Subcutaneous abdominal adipose tissue (tissue), 5 donors: ENCODE measurements around the gene OR51T1.
"Not testable (repeated sequence)": the region's sequence is repeated elsewhere in the genome, so short reads cannot be mapped to it uniquely, and the experiment has no call there.

ENCODE experiments used
- H3K27ac ChIP-seq: one replicate; pipeline ENCODE4 v1.7.0; 2013; ENCODE audit warnings: low read depth, mild to moderate bottlenecking, inconsistent platforms, low read length, moderate library complexity
- H3K27me3 ChIP-seq, 5 donors: one replicate each; pipeline ENCODE4 v1.7.0; 2013; ENCODE audit warnings: low read length in 5 of 5, inconsistent platforms in 1 of 5; ENCODE audit not compliant: control insufficient read depth in 5 of 5, insufficient read depth in 4 of 5
- H3K36me3 ChIP-seq, 5 donors: one replicate each; pipeline ENCODE4 v1.7.0; 2013; ENCODE audit warnings: low read length in 5 of 5; ENCODE audit not compliant: control insufficient read depth in 5 of 5, insufficient read depth in 5 of 5
- H3K4me1 ChIP-seq, 5 donors: one replicate each; pipeline ENCODE4 v1.7.0; 2013; ENCODE audit warnings: low read length in 5 of 5, mild to moderate bottlenecking in 3 of 5, moderate library complexity in 1 of 5; ENCODE audit not compliant: control insufficient read depth in 5 of 5, insufficient read depth in 5 of 5
- H3K4me3 ChIP-seq, 5 donors: one replicate each; pipeline ENCODE4 v1.7.0; 2013; ENCODE audit warnings: low read length in 5 of 5, low read depth in 1 of 5
- H3K9ac ChIP-seq, 5 donors: one replicate each; pipeline ENCODE4 v1.7.0; 2013; ENCODE audit warnings: low read length in 5 of 5, mild to moderate bottlenecking in 4 of 5, moderate library complexity in 3 of 5
- H3K9me3 ChIP-seq, 5 donors: one replicate each; pipeline ENCODE4 v1.7.0; 2013; ENCODE audit warnings: low read length in 5 of 5; ENCODE audit not compliant: control insufficient read depth in 5 of 5
- donor health status: healthy.
- donor health status: healthy.
- donor health status: healthy.
- donor health status: healthy.
- donor health status: healthy.

Gene OR51T1

GRCh38 chr11:4881860-4882500 lies at the start of gene OR51T1:
TSS of gene OR51T1 (plus strand) at chr11:4881900. CDS start at chr11:4881900, 0 bp downstream.
- Histone ChIP-seq H3K9me3 (no peaks in the 10 kb centered on the region), H3K27me3 (no peaks in the 10 kb centered on the region), H3K4me1 (no peaks in the 10 kb centered on the region)

GRCh38 chr11:4839851-4840549 lies 41.7 kb upstream of the OR51T1 start:
- Histone ChIP-seq H3K9me3 (no peaks in the 10 kb centered on the region), H3K27ac (no peak overlapping the region), H3K27me3 (no peaks in the 10 kb centered on the region), H3K4me1 (no peaks in the 10 kb centered on the region), H3K4me3 (no peak overlapping the region), H3K36me3 (no peaks in the 10 kb centered on the region), H3K9ac (no peak overlapping the region)

More at GRCh38 chr11:4881860-4882500, at the start of gene OR51T1:
- no peak within 1 kb of the TSS for H3K4me3 ChIP-seq
- no peak within 1 kb of the TSS for H3K27ac ChIP-seq
- no peaks in the 10 kb centered on the region for H3K36me3 ChIP-seq
- H3K9ac ChIP-seq: no peak within 1 kb of the TSS

GRCh38 chr11:4848908-4849532 lies 32.7 kb upstream of the OR51T1 start, which contains the start of gene OR51S1:
TSS of gene OR51S1 (minus strand) at chr11:4849208. CDS start at chr11:4849208, 0 bp downstream.
- Histone ChIP-seq H3K36me3 (no peaks in the 10 kb centered on the region), H3K4me3 (no peak within 1 kb of the TSS), H3K4me1 (no peaks in the 10 kb centered on the region), H3K9ac (no peak within 1 kb of the TSS), H3K27me3 (no peaks in the 10 kb centered on the region), H3K27ac (no peak within 1 kb of the TSS), H3K9me3 (no peaks in the 10 kb centered on the region)

GRCh38 chr11:4851033-4851432 lies 30.7 kb upstream of the OR51T1 start:
- Histone ChIP-seq H3K27ac (no peak overlapping the region), H3K4me3 (no peak overlapping the region), H3K9ac (no peak overlapping the region), H3K4me1 (no peaks in the 10 kb centered on the region), H3K36me3 (no peaks in the 10 kb centered on the region), H3K9me3 (no peaks in the 10 kb centered on the region), H3K27me3 (no peaks in the 10 kb centered on the region)

- not testable (repeated sequence) for H3K36me3 ChIP-seq, H3K9me3 ChIP-seq, H3K27ac ChIP-seq, H3K4me3 ChIP-seq, H3K4me1 ChIP-seq, H3K9ac ChIP-seq, H3K27me3 ChIP-seq
Observed at GRCh38 chr11:4854286-4854685, 27.4 kb upstream of the OR51T1 start.

GRCh38 chr11:4862447-4863236 lies 19.1 kb upstream of the OR51T1 start:
- Histone ChIP-seq H3K9me3 (peaks cover 0 to 2% (median 0%) of the 10 kb centered on the region in 5 donors), H3K36me3 (no peaks in the 10 kb centered on the region), H3K4me1 (no peaks in the 10 kb centered on the region), H3K9ac (no peak overlapping the region), H3K27me3 (no peaks in the 10 kb centered on the region), H3K4me3 (no peak overlapping the region), H3K27ac (no peak overlapping the region)

- no peak overlapping the region for H3K4me3 ChIP-seq
- H3K27me3 ChIP-seq: no peaks in the 10 kb centered on the region
- H3K27ac ChIP-seq: no peak overlapping the region
- H3K9me3 ChIP-seq: peaks cover 0 to 4% (median 0%) of the 10 kb centered on the region in 5 donors
- H3K9ac ChIP-seq: no peak overlapping the region
- no peaks in the 10 kb centered on the region for H3K4me1 ChIP-seq
- H3K36me3 ChIP-seq: no peaks in the 10 kb centered on the region
Observed at GRCh38 chr11:4863876-4864275, 17.8 kb upstream of the OR51T1 start.

- no peak overlapping the region for H3K4me3 ChIP-seq
- no peaks in the 10 kb centered on the region for H3K27me3 ChIP-seq
- H3K27ac ChIP-seq: no peak overlapping the region
- no peak overlapping the region for H3K9ac ChIP-seq
- H3K4me1 ChIP-seq: no peaks in the 10 kb centered on the region
- peaks cover 0 to 4% (median 0%) of the 10 kb centered on the region in 5 donors for H3K9me3 ChIP-seq
- H3K36me3 ChIP-seq: no peaks in the 10 kb centered on the region
Observed at GRCh38 chr11:4865855-4866254, 15.8 kb upstream of the OR51T1 start.

- no peak overlapping the region for H3K4me3 ChIP-seq
- H3K27me3 ChIP-seq: no peaks in the 10 kb centered on the region
- H3K9ac ChIP-seq: no peak overlapping the region
- H3K9me3 ChIP-seq: no peaks in the 10 kb centered on the region
- H3K4me1 ChIP-seq: no peaks in the 10 kb centered on the region
- H3K36me3 ChIP-seq: no peaks in the 10 kb centered on the region
- H3K27ac ChIP-seq: no peak overlapping the region
Observed at GRCh38 chr11:4881188-4881587, 512 bp upstream of the OR51T1 start.
